OCI-LY3 (cell line): ENCODE results near the gene CX3CL1.
"Not testable (repeated sequence)": the region's sequence is repeated elsewhere in the genome, so short reads cannot be mapped to it uniquely, and the experiment has no call there.

ENCODE experiments used
- H2AFZ ChIP-seq: fragments of 200-600, 300-600 bp; shearing (Covaris generic); 2 replicates; pipeline ENCODE4 v1.6.0; 2014; ENCODE audit warnings: antibody characterized with exemption, low read depth, low read length
- H3K27ac ChIP-seq: fragments of 200-600, 300-600 bp; sonication (generic); 2 replicates; pipeline ENCODE4 v1.5.1; 2014; ENCODE audit warnings: mild to moderate bottlenecking, low read length, moderate library complexity, mixed read lengths
- H3K27me3 ChIP-seq: fragments of 200-600, 300-600 bp; sonication (generic); 2 replicates; pipeline ENCODE4 v1.6.1; 2014; ENCODE audit warnings: low read depth, low read length, mixed read lengths
- H3K36me3 ChIP-seq: fragments of 200-600, 300-600 bp; sonication (generic); replicated peaks from 2 replicates; pipeline ENCODE3; 2014; ENCODE audit warnings: low read depth, low read length, mixed read lengths
- H3K4me1 ChIP-seq: fragments of 300-600, 200-600 bp; sonication (generic); 2 replicates; pipeline ENCODE4 v1.6.1; 2014; ENCODE audit warnings: low read length, mixed read lengths
- H3K4me2 ChIP-seq: fragments of 200-600, 300-600 bp; sonication (generic); 2 replicates; pipeline ENCODE4 v1.6.1; 2014; ENCODE audit warnings: low read length, mixed read lengths
- H3K4me3 ChIP-seq: fragments of 300-600, 200-600 bp; sonication (generic); 2 replicates; pipeline ENCODE4 v1.5.1; 2014; ENCODE audit warnings: antibody characterized with exemption, mild to moderate bottlenecking, low read length, moderate library complexity
- H3K79me2 ChIP-seq: fragments of 300-600, 200-600 bp; shearing (Covaris generic); 2 replicates; pipeline ENCODE4 v1.6.1; 2014; ENCODE audit warnings: mild to moderate bottlenecking, low read length, mixed read lengths
- H3K9ac ChIP-seq: fragments of 300-600, 200-600 bp; shearing (Covaris generic); 2 replicates; pipeline ENCODE4 v1.6.0; 2014; ENCODE audit warnings: mild to moderate bottlenecking, low read length, moderate library complexity
- H3K9me3 ChIP-seq: fragments of 200-600, 300-600 bp; shearing (Covaris generic); 2 replicates; pipeline ENCODE4 v1.6.1; 2014; ENCODE audit warnings: low read length, mixed read lengths; ENCODE audit not compliant: insufficient read depth
- H4K20me1 ChIP-seq: fragments of 200-600, 300-600 bp; sonication (generic); 2 replicates; pipeline ENCODE4 v1.6.1; 2016; ENCODE audit warnings: low read length, mixed read lengths; ENCODE audit not compliant: insufficient read depth
- EZH2phosphoT487 ChIP-seq: fragments of 200-600 bp; shearing (Covaris generic); IDR thresholded peaks from 2 replicates; pipeline ENCODE4 v1.6.1; 2018; ENCODE audit warnings: antibody characterized with exemption, mixed run types, low read depth
- TF ChIP-seq, protein P1 (sequence below): fragments of 200-600, 300-600 bp; sonication (generic); IDR thresholded peaks from 2 replicates; pipeline ENCODE4 v1.5.1; 2014; ENCODE audit warnings: antibody characterized with exemption, low read length, low read depth

The CX3CL1 gene

DNA sequence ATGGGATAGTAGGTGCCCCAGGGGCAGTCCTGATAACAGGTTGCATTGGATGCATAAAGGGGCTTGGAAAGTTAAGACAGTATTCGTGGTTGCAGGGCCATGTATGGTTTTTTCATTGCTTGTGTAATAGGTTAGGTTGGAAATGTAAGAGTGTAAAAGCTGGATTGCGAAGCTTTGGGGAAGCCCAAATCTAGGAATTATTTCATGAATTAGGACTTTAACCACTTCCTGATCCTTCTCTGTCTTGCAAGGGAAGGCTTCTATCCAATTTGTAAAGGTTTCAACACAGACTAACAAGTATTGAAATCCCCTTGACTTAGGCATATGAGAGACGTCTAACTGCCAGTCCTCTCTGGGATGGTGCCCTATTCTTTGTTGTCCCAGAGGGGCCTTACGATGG lies 24.5 kb downstream of the CX3CL1 start:
- TF ChIP-seq EZH2phosphoT487 = no peak
- TF ChIP-seq, protein P1, sequence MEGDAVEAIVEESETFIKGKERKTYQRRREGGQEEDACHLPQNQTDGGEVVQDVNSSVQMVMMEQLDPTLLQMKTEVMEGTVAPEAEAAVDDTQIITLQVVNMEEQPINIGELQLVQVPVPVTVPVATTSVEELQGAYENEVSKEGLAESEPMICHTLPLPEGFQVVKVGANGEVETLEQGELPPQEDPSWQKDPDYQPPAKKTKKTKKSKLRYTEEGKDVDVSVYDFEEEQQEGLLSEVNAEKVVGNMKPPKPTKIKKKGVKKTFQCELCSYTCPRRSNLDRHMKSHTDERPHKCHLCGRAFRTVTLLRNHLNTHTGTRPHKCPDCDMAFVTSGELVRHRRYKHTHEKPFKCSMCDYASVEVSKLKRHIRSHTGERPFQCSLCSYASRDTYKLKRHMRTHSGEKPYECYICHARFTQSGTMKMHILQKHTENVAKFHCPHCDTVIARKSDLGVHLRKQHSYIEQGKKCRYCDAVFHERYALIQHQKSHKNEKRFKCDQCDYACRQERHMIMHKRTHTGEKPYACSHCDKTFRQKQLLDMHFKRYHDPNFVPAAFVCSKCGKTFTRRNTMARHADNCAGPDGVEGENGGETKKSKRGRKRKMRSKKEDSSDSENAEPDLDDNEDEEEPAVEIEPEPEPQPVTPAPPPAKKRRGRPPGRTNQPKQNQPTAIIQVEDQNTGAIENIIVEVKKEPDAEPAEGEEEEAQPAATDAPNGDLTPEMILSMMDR = no peak
- H3K4me1 ChIP-seq = peaks cover 18% of the 10 kb centered on the region
- H3K27ac ChIP-seq = no peak overlapping the region
- H3K4me3 ChIP-seq = no peak overlapping the region
- no peak overlapping the region for H3K9ac ChIP-seq
- no peak overlapping the region for H3K4me2 ChIP-seq
- no peaks in the 10 kb centered on the region for H3K27me3 ChIP-seq
- no peaks in the 10 kb centered on the region for H4K20me1 ChIP-seq
- no peaks in the 10 kb centered on the region for H3K36me3 ChIP-seq
- H2AFZ ChIP-seq = no peak overlapping the region
- no peaks in the 10 kb centered on the region for H3K9me3 ChIP-seq
- no peaks in the 10 kb centered on the region for H3K79me2 ChIP-seq

DNA sequence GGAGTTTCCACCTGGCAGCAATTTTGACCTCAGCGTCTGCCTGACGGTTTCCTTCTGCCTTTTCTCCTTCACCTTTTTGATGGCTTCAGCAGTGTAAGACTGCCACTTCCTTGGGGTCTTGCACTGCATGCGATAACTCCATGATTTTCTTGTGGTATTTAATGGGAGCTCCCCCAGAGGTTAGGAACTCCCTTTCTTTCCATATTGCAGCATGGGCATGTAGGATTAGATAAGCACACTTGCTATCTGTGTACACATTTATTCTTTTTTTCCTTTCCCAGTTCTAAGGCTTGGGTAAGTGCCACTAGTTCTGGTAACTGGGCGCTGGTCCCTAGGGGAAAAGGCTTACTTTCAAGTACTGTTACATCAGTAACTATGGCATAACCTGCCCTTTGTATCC lies 25.2 kb downstream of the CX3CL1 start:
- H3K36me3 ChIP-seq, H3K4me2 ChIP-seq, H2AFZ ChIP-seq, H3K4me3 ChIP-seq, H3K27me3 ChIP-seq, H4K20me1 ChIP-seq, H3K79me2 ChIP-seq, H3K27ac ChIP-seq, H3K9ac ChIP-seq, H3K9me3 ChIP-seq: not testable (repeated sequence)
- peaks cover 22% of the 10 kb centered on the region for H3K4me1 ChIP-seq

DNA sequence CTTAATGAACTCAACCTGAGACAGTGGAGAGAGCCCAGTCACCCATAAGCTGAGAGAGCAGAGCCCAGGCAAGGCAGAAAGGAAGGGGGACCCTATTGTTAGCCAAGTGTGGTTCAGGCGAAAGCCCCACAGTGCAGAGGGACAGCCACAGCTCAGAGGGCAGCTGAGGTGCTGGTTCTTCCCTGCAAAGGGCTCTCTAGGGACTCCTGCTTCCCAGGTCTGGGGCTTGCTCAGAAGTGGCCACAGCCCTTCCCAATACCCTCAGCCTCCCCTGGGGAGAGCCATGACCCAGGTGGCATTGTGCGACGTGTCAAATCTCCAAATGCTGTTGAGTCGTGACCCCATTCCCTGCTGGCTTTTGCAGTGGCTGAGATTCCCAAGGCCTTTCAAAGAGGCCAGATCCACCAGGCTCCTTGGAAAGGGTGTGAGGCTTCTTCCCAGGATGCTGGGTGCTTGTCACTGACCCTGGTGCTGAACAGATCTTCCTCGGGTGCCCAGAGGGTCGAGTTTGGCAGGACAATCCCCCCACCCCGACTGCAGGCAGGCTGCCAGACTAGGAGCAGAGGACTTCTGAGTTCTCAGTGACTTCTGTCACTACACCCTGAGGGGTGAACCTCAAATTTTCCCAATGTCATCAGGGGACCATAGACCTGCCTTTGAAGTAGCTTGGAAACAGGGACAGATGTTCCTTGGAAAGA lies 29.8 kb downstream of the CX3CL1 start:
- Histone ChIP-seq H3K4me1 (peaks cover 49% of the 10 kb centered on the region), H3K4me2 (no peak overlapping the region), H4K20me1 (no peaks in the 10 kb centered on the region), H3K9ac (no peak overlapping the region), H3K9me3 (no peaks in the 10 kb centered on the region), H3K27ac (no peak overlapping the region), H3K79me2 (no peaks in the 10 kb centered on the region), H3K27me3 (no peaks in the 10 kb centered on the region), H3K4me3 (no peak overlapping the region), H3K36me3 (no peaks in the 10 kb centered on the region), H2AFZ (no peak overlapping the region)
- TF ChIP-seq, protein P1 = no peak
- no peak for TF ChIP-seq EZH2phosphoT487

DNA sequence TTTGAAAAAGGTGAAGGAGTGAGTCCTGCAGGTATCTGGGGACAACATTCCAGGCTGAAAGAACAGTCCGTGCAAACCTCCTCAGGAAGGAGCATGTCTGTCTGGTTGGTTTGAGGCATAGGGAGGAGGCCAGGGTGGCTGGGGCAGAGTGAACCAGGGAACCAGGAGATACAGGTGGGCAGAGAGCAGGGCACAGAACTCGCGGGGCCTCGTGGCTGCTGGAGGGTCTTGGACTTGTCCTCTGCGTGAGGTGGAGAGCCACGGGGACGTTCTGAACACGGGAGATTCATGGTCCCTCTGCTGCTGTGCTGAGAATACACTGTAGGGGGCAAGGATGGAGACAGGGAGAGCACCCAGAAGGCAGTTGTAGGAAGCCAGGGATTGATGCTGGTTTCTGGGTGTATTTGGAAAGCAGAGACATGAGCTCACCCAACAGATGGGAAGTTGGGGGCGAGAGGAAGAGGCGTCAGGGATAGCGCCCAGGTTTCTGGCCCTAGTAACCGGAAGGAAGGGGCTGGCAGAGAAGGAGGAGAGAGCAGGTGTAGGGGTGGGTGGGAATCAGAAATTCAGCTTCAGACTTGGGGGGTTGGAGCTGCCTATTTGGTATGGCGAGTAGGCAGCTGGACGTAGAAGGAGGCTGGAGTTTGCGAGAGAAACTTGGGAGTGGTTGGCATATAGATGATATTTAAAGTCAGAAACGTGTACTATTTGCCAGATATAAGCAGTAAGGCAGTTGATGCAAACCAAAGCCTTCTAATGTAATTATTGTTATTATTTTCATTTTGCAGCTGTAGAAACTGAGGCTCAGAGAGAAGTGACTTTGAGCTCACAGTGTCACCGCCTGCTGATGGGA lies 31.9 kb downstream of the CX3CL1 start, which contains the start of gene CCL17:
TSS of gene CCL17 (plus strand) at position 803 of the 853 bp plus-strand sequence. CDS start 9,166 bp downstream, outside the sequence.
- H3K9me3 ChIP-seq = no peaks in the 10 kb centered on the region
- no peaks in the 10 kb centered on the region for H3K36me3 ChIP-seq
- peak within 1 kb of the TSS; percentile 21; the same call in 1 of the 2 replicates for H3K4me2 ChIP-seq
- no peak within 1 kb of the TSS for H3K4me3 ChIP-seq
- no peaks in the 10 kb centered on the region for H4K20me1 ChIP-seq
- H3K4me1 ChIP-seq = peaks cover 58% of the 10 kb centered on the region
- TF ChIP-seq EZH2phosphoT487 = no peak
- TF ChIP-seq, protein P1 = no peak
- H3K79me2 ChIP-seq = no peaks in the 10 kb centered on the region
- H3K9ac ChIP-seq = no peak within 1 kb of the TSS
- no peak within 1 kb of the TSS; the same call in 1 of the 2 replicates for H2AFZ ChIP-seq
- no peaks in the 10 kb centered on the region for H3K27me3 ChIP-seq
- H3K27ac ChIP-seq = no peak within 1 kb of the TSS
